Parietal lobe (tissue), 1 donor: ENCODE data around the gene ASIC5. TPM values are rescaled to one million over a fixed set of nuclear protein-coding genes. Genes with fewer than 3 reads are reported as not detected.

Source experiments
- total RNA-seq: library from RNA; depleted of rRNA; stranded (reverse); fragments of >200 nt; gene quantifications from one replicate; pipeline ENCODE4 v1.2.3, GENCODE V29; 2014

Gene ASIC5
- total RNA-seq, result not detected

DNA sequence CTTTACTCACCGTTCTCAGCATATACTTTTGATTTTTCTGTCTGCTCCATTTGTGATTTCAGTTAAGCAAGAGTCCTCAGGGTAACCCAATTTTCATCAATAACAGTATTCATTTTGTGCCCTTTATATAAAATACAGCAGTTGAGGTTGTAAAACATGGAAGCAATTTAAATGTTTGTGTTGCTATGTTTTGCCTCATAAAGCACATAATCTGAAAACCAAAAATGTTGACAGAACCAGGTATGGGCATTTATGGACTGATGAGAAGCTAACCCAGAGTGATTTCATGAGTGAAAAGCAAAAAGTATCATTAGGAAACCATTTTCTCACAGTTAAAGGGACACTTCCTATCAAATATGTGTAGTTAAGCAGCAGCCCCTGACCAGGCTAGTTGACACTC, at the start of gene ASIC5:
Gene ASIC5, minus strand, starts transcription at position 101 of the 400 bp plus-strand sequence. Its CDS starts 51 bp downstream, at position 50.

GRCh38 chr4:155903453-155903852, 37.4 kb upstream of the ASIC5 start, which contains the start of gene TDO2:
TSS of gene TDO2 (plus strand) at chr4:155903696. CDS start at chr4:155903759, 63 bp downstream.

Other genes with a start within 250 kb of the ASIC5 start
- gene GUCY1A1, start 199.4 kb downstream of the ASIC5 start, total RNA-seq, result 72.6 TPM
- 36.9 TPM for gene GUCY1B1, start 107.3 kb downstream of the ASIC5 start, total RNA-seq
- gene TDO2, start 37.4 kb upstream of the ASIC5 start, total RNA-seq, result 0.63 TPM
- gene CTSO, start 87.6 kb upstream of the ASIC5 start, total RNA-seq, result 6.3 TPM